GM23338 (cell line): ENCODE data around the gene RTN4RL1. TPM values are rescaled to one million over a fixed set of nuclear protein-coding genes. Genes with fewer than 3 reads are reported as not detected.

Source experiments
- ATAC-seq: fragments of 200-7000 bp; cut with Tn5 transposase; 3 replicates; pipeline ENCODE4 v1.9.1; 2020
- DNase-seq: peaks from one replicate; pipeline ENCODE4 v3.0.0-alpha.2; 2015; ENCODE audit warnings: low spot score
- H2AFZ ChIP-seq: fragments of 200-600 bp; sonication (generic); 2 replicates; pipeline ENCODE4 v1.8.0; 2016; ENCODE audit warnings: antibody characterized with exemption, mild to moderate bottlenecking, moderate library complexity
- H3F3A ChIP-seq: fragments of 200-600 bp; sonication (generic); replicated peaks from 2 replicates; pipeline ENCODE4 v1.8.0; 2017; ENCODE audit warnings: antibody characterized with exemption, mixed run types, low read depth
- H3K27ac ChIP-seq: fragments of 200-600 bp; sonication (generic); 2 replicates; pipeline ENCODE4 v1.6.1; 2016; ENCODE audit warnings: low read depth
- H3K27me3 ChIP-seq: fragments of 200-600 bp; sonication (generic); 2 replicates; pipeline ENCODE4 v1.8.0; 2016; ENCODE audit warnings: mild to moderate bottlenecking, mixed run types, moderate library complexity; ENCODE audit not compliant: insufficient read depth
- H3K36me3 ChIP-seq: fragments of 200-600 bp; sonication (generic); 2 replicates; pipeline ENCODE4 v1.8.0; 2016; ENCODE audit warnings: mild to moderate bottlenecking; ENCODE audit not compliant: insufficient read depth
- H3K4me1 ChIP-seq: fragments of 200-600 bp; sonication (generic); 2 replicates; pipeline ENCODE4 v1.8.0; 2016; ENCODE audit warnings: mild to moderate bottlenecking, moderate library complexity; ENCODE audit not compliant: insufficient read depth
- H3K4me2 ChIP-seq: fragments of 200-600 bp; sonication (generic); 2 replicates; pipeline ENCODE4 v1.7.1; 2017; ENCODE audit warnings: mixed run types
- H3K4me3 ChIP-seq: fragments of 200-600 bp; sonication (generic); 2 replicates; pipeline ENCODE4 v1.6.1; 2016; ENCODE audit warnings: mixed run types
- H3K79me2 ChIP-seq: fragments of 200-600 bp; sonication (generic); replicated peaks from 2 replicates; pipeline ENCODE4 v1.8.0; 2017; ENCODE audit warnings: mild to moderate bottlenecking; ENCODE audit not compliant: insufficient read depth
- H3K9me2 ChIP-seq: fragments of 200-600 bp; sonication (generic); 2 replicates; pipeline ENCODE4 v1.8.0; 2017; ENCODE audit not compliant: insufficient read depth
- H4K20me1 ChIP-seq: fragments of 200-600 bp; sonication (generic); replicated peaks from 2 replicates; pipeline ENCODE4 v1.8.0; 2017; ENCODE audit warnings: mild to moderate bottlenecking; ENCODE audit not compliant: insufficient read depth
- H3K27ac Mint-ChIP-seq: 2 replicates; pipeline ENCODE4 v1.8.0; 2020; ENCODE audit warnings: inconsistent platforms, mild to moderate bottlenecking, moderate library complexity, mixed read lengths
- H3K27me3 Mint-ChIP-seq: 3 replicates; pipeline ENCODE4 v1.8.0; 2022; ENCODE audit warnings: low read depth, mild to moderate bottlenecking, moderate library complexity, mixed read lengths, inconsistent platforms; ENCODE audit not compliant: insufficient read depth, poor library complexity
- H3K36me3 Mint-ChIP-seq: 3 replicates; pipeline ENCODE4 v1.8.0; 2021; ENCODE audit warnings: low read depth, mild to moderate bottlenecking, inconsistent platforms, moderate library complexity, mixed read lengths
- H3K4me1 Mint-ChIP-seq: 3 replicates; pipeline ENCODE4 v1.8.0; 2020; ENCODE audit warnings: mild to moderate bottlenecking, inconsistent platforms, mixed read lengths
- H3K4me3 Mint-ChIP-seq: 3 replicates; pipeline ENCODE4 v1.8.0; 2021; ENCODE audit warnings: moderate library complexity, mild to moderate bottlenecking, inconsistent platforms, mixed read lengths
- H3K9me3 Mint-ChIP-seq: 3 replicates; pipeline ENCODE4 v1.8.0; 2020; ENCODE audit warnings: moderate library complexity, mild to moderate bottlenecking, inconsistent platforms, mixed read lengths
- CREB1 ChIP-seq: fragments of 250-450 bp; sonication (Bioruptor Pico); IDR thresholded peaks from 2 replicates; pipeline ENCODE4 v1.5.0; 2020; ENCODE audit warnings: low read depth, mild to moderate bottlenecking, moderate library complexity
- ETS1 ChIP-seq: IDR thresholded peaks from 2 replicates; pipeline ENCODE4 v1.6.1; 2016; ENCODE audit warnings: antibody characterized with exemption
- EZH2 ChIP-seq: fragments of 200-600 bp; sonication (generic); IDR thresholded peaks from one replicate; pipeline ENCODE4 v1.8.0; 2017; ENCODE audit warnings: antibody characterized with exemption, mild to moderate bottlenecking, low read depth; ENCODE audit not compliant: unreplicated experiment
- STAT1 ChIP-seq: IDR thresholded peaks from one replicate; pipeline ENCODE4 v1.6.1; 2016; ENCODE audit warnings: antibody characterized with exemption; ENCODE audit not compliant: unreplicated experiment
- ZNF114 ChIP-seq: fragments of 250-450 bp; sonication (Bioruptor Pico); IDR thresholded peaks from 2 replicates; pipeline ENCODE4 v1.5.0; 2020; ENCODE audit warnings: mild to moderate bottlenecking, moderate library complexity
- ZNF331 ChIP-seq: fragments of 250-450 bp; sonication (Bioruptor Pico); IDR thresholded peaks from 2 replicates; pipeline ENCODE4 v1.5.0; 2020; ENCODE audit warnings: low read depth, mild to moderate bottlenecking, moderate library complexity
- ZNF462 ChIP-seq: fragments of 250-450 bp; sonication (Bioruptor Pico); IDR thresholded peaks from 2 replicates; pipeline ENCODE4 v1.5.0; 2020; ENCODE audit warnings: mild to moderate bottlenecking, moderate library complexity
- polyA plus RNA-seq: library from polyadenylated mRNA; unstranded; fragments of >200 nt; fragmentation: Nextera tagmentation; extraction: Ambion mirVana; gene quantifications from 2 replicates; pipeline ENCODE4 v1.2.1, GENCODE V29; 2016
- total RNA-seq: library from RNA; depleted of rRNA; stranded (reverse); fragments of >200 nt; shearing (Covaris generic); gene quantifications from 2 replicates; pipeline ENCODE4 v1.2.3, GENCODE V29; 2014

Gene RTN4RL1
- total and polyA plus RNA-seq, 2 experiments from 2014 or later = 0.17 TPM; not detected in 1

GRCh38 chr17:1995321-1995892 lies 29.7 kb downstream of the RTN4RL1 start (continued):
- TF ChIP-seq ZNF114 (CRISPR knock-in tag) (no peak), ZNF331 (no peak), STAT1 (no peak), ETS1 (no peak), EZH2 (no peak)

- no peak overlapping the region for H3K4me2 ChIP-seq
- H3K27ac ChIP-seq = no peak overlapping the region
- Mint-ChIP-seq H3K4me1 (peaks cover 29% of the 10 kb centered on the region), H3K9me3 (no peaks in the 10 kb centered on the region), H3K27me3 (peaks cover 27% of the 10 kb centered on the region), H3K36me3 (no peaks in the 10 kb centered on the region), H3K4me3 (no peak overlapping the region), H3K27ac (no peak overlapping the region)
- no peak overlapping the region for H2AFZ ChIP-seq
- TF ChIP-seq ZNF462 (CRISPR knock-in tag) = no peak
- TF ChIP-seq CREB1 (CRISPR knock-in tag) = no peak
- DNase-seq = no peak
- no peaks in the 10 kb centered on the region for H3K36me3 ChIP-seq
- H3K4me3 ChIP-seq = no peak overlapping the region
- no peaks in the 10 kb centered on the region for H4K20me1 ChIP-seq
- no peaks in the 10 kb centered on the region for H3K79me2 ChIP-seq
- H3K27me3 ChIP-seq = peaks cover 32% of the 10 kb centered on the region
- peaks cover 14% of the 10 kb centered on the region; the same call in 1 of the 2 replicates for H3K4me1 ChIP-seq
- H3K9me2 ChIP-seq = no peaks in the 10 kb centered on the region
- no peaks in the 10 kb centered on the region for H3F3A ChIP-seq
- no peak for ATAC-seq
These were observed 30.4 kb downstream of the RTN4RL1 start for GRCh38 chr17:1994707-1995106.
